Heart left ventricle (tissue), 13 donors: ENCODE measurements around the gene ZFAND3.

Experiments
- CTCF ChIP-seq, 12 donors: fragments of 200-600 bp; sonication (generic) in 4 of 12; IDR thresholded peaks; one replicate each; pipeline versions ENCODE4 v1.5.0 to v1.8.0; 2018 to 2022; ENCODE audit warnings: antibody characterized with exemption in 12 of 12, mild to moderate bottlenecking in 5 of 12
- POLR2A ChIP-seq, 2 donors: fragments of 450-650 bp; IDR thresholded peaks; one replicate each; pipeline ENCODE4 v1.6.1; 2017; ENCODE audit warnings: antibody characterized with exemption in 2 of 2, mild to moderate bottlenecking in 2 of 2, moderate library complexity in 2 of 2
- donor health status: ischemic (EF 13 %, LVEDD 7.1; RV severe dilation, severe dysfunction).
- donor health status: DM: no; HTN: yes; CAD: no.
- donor health status: DM: no; HTN: no; CAD: no.
- donor health status: ischemic (EF 25% LVEDD 6.9; RV normal size, moderate dysfunction).
- donor health status: ischemic (EF 25% LVEDD 5.7; RV mildly dilated, moderate dysfunction).
- donor health status: ischemic (EF 35%, LVEDD 5.7; RV mildly dilated, moderate dysfunction).
- donor health status: nonischemic (EF 11% LVEDD 7.7; RV severe dilation, severe dysfunction).
- donor health status: DM: yes; HTN: yes; CAD: no.
- donor health status: PGD.
- donor health status: ischemic (EF 29% LVEDD 5.4; RV normal size, mild dysfunction).
- donor health status: nonischemic (EF 23%, LVEDD 6.1; RV moderate dilation, normal function).

- TF ChIP-seq CTCF (IDR thresholded peaks at IDR 0.05): no peak
- no peak for TF ChIP-seq POLR2A (IDR thresholded peaks at IDR 0.05)
Observed at GRCh38 chr6:37868447-37868825, 48.9 kb downstream of the ZFAND3 start.
